Vein endothelial cell (primary cell): Measurements from ENCODE around the gene FTSJ1. TPM values are rescaled to one million over a fixed set of nuclear protein-coding genes. Genes with fewer than 3 reads are reported as not detected.

ENCODE experiments used
- total RNA-seq: library from RNA; depleted of rRNA; stranded (reverse); fragments of >200 nt; gene quantifications from 2 replicates; pipeline ENCODE4 v1.2.3, GENCODE V29; 2012

Gene FTSJ1, protein sequence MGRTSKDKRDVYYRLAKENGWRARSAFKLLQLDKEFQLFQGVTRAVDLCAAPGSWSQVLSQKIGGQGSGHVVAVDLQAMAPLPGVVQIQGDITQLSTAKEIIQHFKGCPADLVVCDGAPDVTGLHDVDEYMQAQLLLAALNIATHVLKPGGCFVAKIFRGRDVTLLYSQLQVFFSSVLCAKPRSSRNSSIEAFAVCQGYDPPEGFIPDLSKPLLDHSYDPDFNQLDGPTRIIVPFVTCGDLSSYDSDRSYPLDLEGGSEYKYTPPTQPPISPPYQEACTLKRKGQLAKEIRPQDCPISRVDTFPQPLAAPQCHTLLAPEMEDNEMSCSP
- 67.9 and 75.7 TPM in 2 replicates for total RNA-seq

DNA sequence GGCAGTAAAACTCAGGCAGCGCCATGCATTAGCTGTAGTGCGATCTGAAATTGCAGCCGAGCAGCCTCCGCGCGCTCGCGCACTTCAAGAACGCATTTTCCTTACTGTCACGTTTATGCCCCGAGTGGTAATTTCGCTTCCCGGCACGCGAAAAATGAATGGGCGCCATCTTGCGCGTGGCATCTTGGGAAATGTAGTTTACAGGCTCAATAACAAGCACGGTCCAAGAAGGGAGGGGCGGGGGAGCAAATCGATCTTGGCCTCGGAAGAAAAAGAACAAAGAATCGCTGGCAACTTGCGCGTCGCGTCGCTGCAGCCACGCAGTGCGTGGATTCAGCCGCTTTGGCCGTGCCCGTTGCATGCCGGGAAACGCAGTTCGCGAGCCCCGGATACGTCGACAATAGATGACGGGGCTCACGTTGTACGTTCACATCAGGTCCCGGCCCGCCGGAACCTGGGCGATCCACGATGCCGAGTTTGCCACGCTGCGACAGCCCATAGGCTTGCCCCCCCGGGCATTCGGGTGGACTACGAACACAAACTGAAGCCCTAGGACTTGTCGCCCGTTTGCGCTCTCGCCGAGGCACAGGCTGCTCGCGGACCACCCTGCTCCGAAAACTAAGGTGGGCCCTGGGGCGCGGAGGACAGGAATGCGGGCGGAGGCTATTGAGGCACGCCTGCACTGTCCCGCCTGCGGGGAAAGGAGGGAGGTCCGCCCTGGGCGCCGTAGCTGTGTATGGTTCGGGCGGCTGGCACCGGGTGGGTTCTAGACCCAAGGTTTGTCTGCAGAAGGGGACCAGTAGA lies at the start of gene FTSJ1:
FTSJ1 (plus strand) TSS at position 426 of the 804 bp plus-strand sequence. CDS start 1,849 bp downstream, outside the sequence.

DNA sequence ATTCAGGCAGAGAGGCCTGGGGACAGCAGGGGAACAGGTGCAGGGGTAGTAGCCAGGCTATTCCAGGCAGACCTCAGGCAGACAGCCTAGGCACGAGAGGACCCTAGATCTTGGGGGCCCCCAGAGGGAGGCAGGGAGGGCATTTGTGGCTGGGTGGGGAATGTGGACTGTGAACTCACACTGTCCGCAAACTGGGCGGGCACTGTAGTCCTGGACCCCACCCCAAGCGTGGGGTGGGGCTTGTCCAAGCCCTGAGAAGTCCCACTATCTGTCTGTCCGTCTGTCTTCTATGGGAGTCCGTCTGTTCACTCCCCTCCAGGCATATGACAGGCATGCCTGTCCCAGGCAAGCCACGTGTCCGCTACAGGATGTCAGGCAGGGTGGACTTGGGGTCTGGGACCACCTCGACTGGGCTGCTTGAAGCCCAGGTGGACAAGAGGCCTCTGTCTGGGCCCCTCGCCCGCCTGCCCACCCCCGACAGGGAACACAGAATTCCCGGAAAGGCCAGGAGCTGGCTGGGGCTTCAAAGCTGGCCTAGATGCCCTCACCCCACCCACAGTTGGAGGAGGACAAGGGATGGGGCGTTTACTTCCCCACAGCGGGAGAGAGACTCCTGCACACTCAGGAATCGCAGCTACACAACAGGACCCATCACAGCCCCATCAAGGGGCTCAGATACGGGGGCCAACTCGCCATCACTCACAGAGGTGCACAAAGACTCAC lies 5.7 kb upstream of the FTSJ1 start, which contains the start of gene SLC38A5:
SLC38A5 (minus strand) TSS at position 151 of the 723 bp plus-strand sequence. CDS start 2,336 bp downstream, outside the sequence.

DNA sequence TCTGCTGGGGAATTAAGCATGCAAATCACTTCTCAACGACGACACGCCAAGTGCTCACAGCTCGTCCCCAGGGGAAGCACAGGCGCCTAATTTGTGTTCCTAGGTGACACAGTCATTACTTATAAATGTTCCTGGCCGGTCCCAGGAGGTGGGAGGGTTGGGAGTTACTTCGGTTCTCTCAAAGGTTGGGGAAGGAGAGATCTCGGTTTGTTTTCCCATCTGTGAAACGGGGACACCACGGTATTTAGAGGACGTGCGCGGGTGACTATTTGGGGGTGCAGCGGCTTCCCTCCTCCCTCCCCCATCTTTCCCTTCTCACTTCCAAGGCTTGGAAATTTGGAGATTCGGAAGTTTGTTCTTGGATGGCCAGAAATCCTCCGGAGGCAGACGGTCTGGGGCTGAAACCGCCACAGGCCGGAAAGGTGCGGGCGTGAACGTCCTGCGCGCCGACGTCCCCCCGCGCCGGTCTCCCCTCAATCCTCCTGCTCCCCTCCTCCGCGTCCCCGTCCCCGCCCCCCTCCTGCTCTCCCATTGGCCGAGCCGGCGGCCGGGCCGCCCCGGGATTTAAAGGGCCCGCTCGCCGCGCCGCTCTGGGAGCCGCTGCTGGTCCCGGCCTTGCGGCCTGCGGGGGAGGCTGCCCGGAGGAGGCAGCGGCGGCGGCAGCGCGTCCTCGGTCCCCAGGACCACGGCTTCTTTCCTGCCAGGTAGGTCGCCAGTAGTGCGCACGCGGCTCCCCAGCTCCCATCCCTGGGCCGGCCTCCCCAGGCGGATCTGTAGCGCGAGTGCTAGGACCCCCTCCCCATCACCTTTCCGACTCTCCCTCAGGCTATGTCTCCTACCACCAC lies 32.6 kb downstream of the FTSJ1 start, which contains the start of gene PORCN:
PORCN (plus strand) TSS at position 593 of the 845 bp plus-strand sequence. CDS start 829 bp downstream, outside the sequence.

DNA sequence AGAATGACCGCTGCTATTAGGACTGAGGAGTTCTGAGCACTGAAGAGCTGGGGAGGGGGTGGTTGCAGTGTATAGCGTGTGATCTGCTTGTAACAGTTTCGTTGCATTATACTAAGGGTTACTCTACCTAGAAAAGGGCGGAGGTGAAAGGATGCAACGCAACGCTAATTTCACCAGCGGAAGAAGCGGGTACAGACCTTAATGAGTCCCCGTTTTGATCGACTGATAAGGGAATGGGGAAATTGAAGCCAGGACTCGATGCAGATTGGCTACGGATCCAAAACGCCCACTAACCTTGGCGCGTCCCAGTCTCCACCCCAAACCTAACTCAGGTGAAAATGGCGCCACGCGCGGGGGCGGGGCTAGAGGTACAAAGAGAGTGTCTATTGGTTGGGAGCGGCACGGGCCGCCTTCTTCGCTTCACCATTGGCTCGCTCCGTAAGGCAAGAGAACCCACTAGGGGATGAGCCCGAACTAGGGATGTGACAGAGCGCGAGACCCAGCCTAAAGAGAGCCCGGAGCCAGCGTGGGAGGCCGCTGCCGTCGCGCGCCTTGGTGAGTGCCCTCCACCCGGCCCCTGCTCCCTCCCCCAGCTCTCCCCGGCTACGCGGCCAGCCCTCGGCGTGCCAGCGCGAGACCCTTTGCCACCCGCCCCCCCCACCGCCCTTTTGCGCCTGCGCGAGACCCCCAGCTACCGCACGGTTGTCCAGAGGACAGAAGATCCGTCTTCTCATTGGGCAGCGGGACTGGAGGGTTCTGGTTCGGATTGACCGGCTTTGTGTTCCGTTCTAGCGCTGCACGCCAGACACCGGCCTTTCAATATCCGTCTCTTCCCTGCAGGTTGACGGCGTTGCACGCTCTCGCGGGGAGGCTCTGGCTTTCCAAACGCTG lies 45.6 kb downstream of the FTSJ1 start, which contains the start of gene EBP:
EBP (plus strand) TSS at position 456 of the 891 bp plus-strand sequence. CDS start 1,964 bp downstream, outside the sequence.

Other genes with a start within 250 kb of the FTSJ1 start
- gene SSX1, start 220.8 kb upstream of the FTSJ1 start, total RNA-seq = not detected in 2 replicates
- gene SSX3, start 119.5 kb upstream of the FTSJ1 start, total RNA-seq = not detected in 2 replicates
- gene SSX4, start 92.7 kb upstream of the FTSJ1 start, total RNA-seq = not detected in 2 replicates
- gene SSX4B, start 64.2 kb upstream of the FTSJ1 start, total RNA-seq = not detected in 2 replicates
- 10.1 and 44.5 TPM in 2 replicates for gene SLC38A5, start 5.9 kb upstream of the FTSJ1 start, total RNA-seq
- gene PORCN, start 32.8 kb downstream of the FTSJ1 start, total RNA-seq = 8.7 and 12.1 TPM in 2 replicates
- gene EBP, start 45.6 kb downstream of the FTSJ1 start, total RNA-seq = 68.3 and 87.4 TPM in 2 replicates
- gene TBC1D25, start 63.5 kb downstream of the FTSJ1 start, total RNA-seq = 8.8 and 9.7 TPM in 2 replicates
- 462 and 523 TPM in 2 replicates for gene RBM3, start 98.3 kb downstream of the FTSJ1 start, total RNA-seq
- gene WDR13, start 121.3 kb downstream of the FTSJ1 start, total RNA-seq = 102 and 118 TPM in 2 replicates
- 0.33 TPM in 1 of 2 replicates, not detected in the other for gene WAS, start 207.6 kb downstream of the FTSJ1 start, total RNA-seq
- 6.9 and 11.2 TPM in 2 replicates for gene SUV39H1, start 220.5 kb downstream of the FTSJ1 start, total RNA-seq